GM23248 (cell line): ENCODE results near the gene MSL2. TPM values are rescaled to one million over a fixed set of nuclear protein-coding genes. Genes with fewer than 3 reads are reported as not detected.

Source experiments
- DNase-seq: peaks from one replicate; pipeline ENCODE4 v3.0.0-alpha.2; 2015
- H2AFZ ChIP-seq: fragments of 200-600 bp; sonication (generic); 2 replicates; pipeline ENCODE4 v1.6.1; 2016; ENCODE audit warnings: antibody characterized with exemption
- H3F3A ChIP-seq: fragments of 200-600 bp; sonication (generic); 2 replicates; pipeline ENCODE4 v1.6.1; 2016; ENCODE audit warnings: mild to moderate bottlenecking, antibody characterized with exemption, mixed run types; ENCODE audit not compliant: insufficient read depth
- H3K27ac ChIP-seq: fragments of 200-600 bp; sonication (generic); 2 replicates; pipeline ENCODE4 v1.5.1; 2016; ENCODE audit warnings: mild to moderate bottlenecking
- H3K27me3 ChIP-seq: fragments of 200-600 bp; sonication (generic); replicated peaks from 2 replicates; pipeline ENCODE4 v1.6.1; 2016; ENCODE audit warnings: mild to moderate bottlenecking; ENCODE audit not compliant: insufficient read depth
- H3K36me3 ChIP-seq: fragments of 200-600 bp; sonication (generic); 2 replicates; pipeline ENCODE4 v1.6.1; 2016; ENCODE audit warnings: low read depth, mild to moderate bottlenecking
- H3K4me1 ChIP-seq: fragments of 200-600 bp; sonication (generic); 2 replicates; pipeline ENCODE4 v1.6.1; 2016; ENCODE audit warnings: mild to moderate bottlenecking; ENCODE audit not compliant: insufficient read depth
- H3K4me2 ChIP-seq: fragments of 200-600 bp; sonication (generic); one replicate; pipeline ENCODE4 v1.6.1; 2016; ENCODE audit warnings: mild to moderate bottlenecking; ENCODE audit not compliant: unreplicated experiment
- H3K4me3 ChIP-seq: fragments of 200-600 bp; sonication (generic); 2 replicates; pipeline ENCODE4 v1.5.1; 2016; ENCODE audit warnings: mild to moderate bottlenecking
- H3K79me2 ChIP-seq: fragments of 200-600 bp; sonication (generic); 2 replicates; pipeline ENCODE4 v1.6.1; 2016; ENCODE audit warnings: mild to moderate bottlenecking; ENCODE audit not compliant: insufficient read depth
- H3K9ac ChIP-seq: fragments of 200-600 bp; sonication (generic); 2 replicates; pipeline ENCODE4 v1.6.1; 2016; ENCODE audit warnings: mild to moderate bottlenecking
- H3K9me2 ChIP-seq: fragments of 200-600 bp; sonication (generic); 2 replicates; pipeline ENCODE4 v1.6.1; 2016; ENCODE audit warnings: mixed run types, mild to moderate bottlenecking, moderate library complexity; ENCODE audit not compliant: insufficient read depth
- H3K9me3 ChIP-seq: fragments of 200-600 bp; sonication (generic); one replicate; pipeline ENCODE4 v1.6.1; 2017; ENCODE audit warnings: low read depth
- H4K20me1 ChIP-seq: fragments of 200-600 bp; sonication (generic); 2 replicates; pipeline ENCODE4 v1.6.0; 2016; ENCODE audit not compliant: insufficient read depth
- EZH2 ChIP-seq: fragments of 200-600 bp; sonication (generic); IDR thresholded peaks from 2 replicates; pipeline ENCODE4 v1.6.1; 2018; ENCODE audit warnings: antibody characterized with exemption, mild to moderate bottlenecking; ENCODE audit not compliant: insufficient read depth, poor library complexity, severe bottlenecking
- EZH2phosphoT487 ChIP-seq: fragments of 200-600 bp; sonication (generic); IDR thresholded peaks from 2 replicates; pipeline ENCODE4 v1.6.1; 2018; ENCODE audit warnings: antibody characterized with exemption, moderate library complexity, mild to moderate bottlenecking, low read depth; ENCODE audit not compliant: insufficient read depth
- whole genome bisulfite sequencing, 2 experiments: methylation state at CpG; one replicate each; pipeline ENCODE4 v1.1.6; 2015 to 2017; ENCODE audit warnings: low lambda C conversion rate in 2 of 2, low coverage in 1 of 2; ENCODE audit errors: missing lambda C conversion rate in 2 of 2; 5-methylcytosine and 5-hydroxymethylcytosine counted together
- in situ Hi-C: fragments of 300-500 bp; cut with MboI; formaldehyde crosslinking; loops from 2 replicates; pipeline ENCODE4 v1.15.0; 2020
- polyA plus RNA-seq: library from polyadenylated mRNA; unstranded; fragments of >200 nt; fragmentation: Nextera tagmentation; extraction: Ambion mirVana; gene quantifications from 2 replicates; pipeline ENCODE4 v1.2.1, GENCODE V29; 2016
- total RNA-seq: library from RNA; depleted of rRNA; stranded (reverse); fragments of >200 nt; shearing (Covaris generic); gene quantifications from 2 replicates; pipeline ENCODE4 v1.2.3, GENCODE V29; 2014

MSL2 gene
- total and polyA plus RNA-seq, 2 experiments from 2014 or later, result 3.3 to 15.2 TPM

GRCh38 chr3:136189859-136190617 lies 6.1 kb downstream of the MSL2 start:
- no peak overlapping the region for H3K27ac ChIP-seq
- peaks cover 63% of the 10 kb centered on the region for H4K20me1 ChIP-seq
- H3K9ac ChIP-seq, result no peak overlapping the region
- no peak overlapping the region for H2AFZ ChIP-seq
- peaks cover 100% of the 10 kb centered on the region for H3K79me2 ChIP-seq
- no peaks in the 10 kb centered on the region for H3K27me3 ChIP-seq
- no peak for DNase-seq
- H3K36me3 ChIP-seq, result no peaks in the 10 kb centered on the region; the same call in 1 of the 2 replicates
- WGBS, 2 experiments, result 92% methylated on average over 11 of the region's 11 CpGs
- H3K4me2 ChIP-seq, result no peak overlapping the region
- in situ Hi-C loops, result no loop called here
- H3K4me3 ChIP-seq, result no peak overlapping the region
- H3K4me1 ChIP-seq, result peaks cover 30% of the 10 kb centered on the region
- peaks cover 42% of the 10 kb centered on the region for H3F3A ChIP-seq
- H3K9me3 ChIP-seq, result no peaks in the 10 kb centered on the region
- TF ChIP-seq EZH2phosphoT487 (no peak), EZH2 (no peak)
- H3K9me2 ChIP-seq, result no peaks in the 10 kb centered on the region

GRCh38 chr3:136189043-136189442 lies 7.1 kb downstream of the MSL2 start:
- Histone ChIP-seq H3K27me3 (no peaks in the 10 kb centered on the region), H3F3A (peaks cover 36% of the 10 kb centered on the region), H3K4me3 (no peak overlapping the region), H4K20me1 (peaks cover 60% of the 10 kb centered on the region), H3K27ac (no peak overlapping the region), H3K9ac (no peak overlapping the region), H3K9me2 (no peaks in the 10 kb centered on the region), H3K9me3 (no peaks in the 10 kb centered on the region), H3K4me2 (no peak overlapping the region), H3K79me2 (peaks cover 100% of the 10 kb centered on the region), H3K4me1 (peaks cover 30% of the 10 kb centered on the region), H3K36me3 (no peaks in the 10 kb centered on the region), H2AFZ (no peak overlapping the region)
- no peak for DNase-seq
- 86 to 91% methylated on average over 5 of the region's 5 CpGs for WGBS, 2 experiments
- in situ Hi-C loops, result no loop called here
- TF ChIP-seq EZH2phosphoT487 (no peak), EZH2 (no peak)

DNA sequence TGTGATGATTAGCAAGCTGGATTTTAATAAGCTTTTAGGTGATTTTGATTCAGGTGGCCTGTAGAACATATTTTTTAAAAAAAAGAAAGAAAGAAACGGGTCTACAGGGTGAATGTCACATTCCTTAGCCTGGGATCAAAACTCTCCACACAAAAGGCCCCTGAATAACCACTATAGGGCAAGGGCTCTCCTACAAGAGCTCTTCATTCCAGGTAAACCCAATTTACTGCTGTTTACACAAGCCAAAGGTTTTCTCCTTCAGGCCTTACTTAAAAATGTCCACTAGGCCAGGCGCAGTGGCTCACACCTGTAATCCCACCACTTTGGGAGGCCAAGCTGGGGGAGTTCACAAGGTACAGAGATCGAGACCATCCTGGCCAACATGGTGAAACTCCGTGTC lies 8.3 kb downstream of the MSL2 start:
- Histone ChIP-seq H3K36me3 (no peaks in the 10 kb centered on the region), H3K9me3 (no peaks in the 10 kb centered on the region), H3F3A (peaks cover 25% of the 10 kb centered on the region), H3K9me2 (no peaks in the 10 kb centered on the region), H3K4me2 (no peak overlapping the region), H3K9ac (no peak overlapping the region), H3K79me2 (peaks cover 100% of the 10 kb centered on the region), H3K4me3 (no peak overlapping the region), H3K27ac (no peak overlapping the region), H3K4me1 (peaks cover 26% of the 10 kb centered on the region), H3K27me3 (no peaks in the 10 kb centered on the region), H2AFZ (no peak overlapping the region), H4K20me1 (peaks cover 48% of the 10 kb centered on the region)
- no peak for TF ChIP-seq EZH2phosphoT487
- TF ChIP-seq EZH2, result no peak
- DNase-seq, result no peak
- 47 to 53% methylated on average over 4 of the region's 4 CpGs for WGBS, 2 experiments
- in situ Hi-C loops, result no loop called here

- no peaks in the 10 kb centered on the region for H3K36me3 ChIP-seq
- H3K9ac ChIP-seq, result no peak overlapping the region
- H4K20me1 ChIP-seq, result peaks cover 39% of the 10 kb centered on the region
- no peak overlapping the region for H3K27ac ChIP-seq
- no peaks in the 10 kb centered on the region for H3K9me2 ChIP-seq
- no peak overlapping the region for H3K4me3 ChIP-seq
- no peak for TF ChIP-seq EZH2
- TF ChIP-seq EZH2phosphoT487, result no peak
- H3K27me3 ChIP-seq, result no peaks in the 10 kb centered on the region
- H3F3A ChIP-seq, result peaks cover 19% of the 10 kb centered on the region
- H3K4me1 ChIP-seq, result peaks cover 17% of the 10 kb centered on the region
- no peak overlapping the region for H3K4me2 ChIP-seq
- 96 to 99% methylated on average over 4 of the region's 4 CpGs for WGBS, 2 experiments
- H2AFZ ChIP-seq, result no peak overlapping the region
- DNase-seq, result no peak
- in situ Hi-C loops, result no loop called here
- H3K79me2 ChIP-seq, result peaks cover 100% of the 10 kb centered on the region
- no peaks in the 10 kb centered on the region for H3K9me3 ChIP-seq
Observed at GRCh38 chr3:136186846-136187245, 9.3 kb downstream of the MSL2 start.
